HTR-8/SVneo (cell line): ENCODE measurements around the gene OPCML.
"Not testable (repeated sequence)": the region's sequence is repeated elsewhere in the genome, so short reads cannot be mapped to it uniquely, and the experiment has no call there.

Experiments
- DNase-seq: peaks from one replicate; pipeline ENCODE4 v3.0.0; 2011; ENCODE audit warnings: low spot score, mixed read lengths; ENCODE audit not compliant: insufficient read length
- FAIRE-seq: peaks from 2 replicates; lab custom pipeline; 2011; peaks lifted over from hg19 to GRCh38; lab: Jason Lieb, UNC

OPCML gene

DNA sequence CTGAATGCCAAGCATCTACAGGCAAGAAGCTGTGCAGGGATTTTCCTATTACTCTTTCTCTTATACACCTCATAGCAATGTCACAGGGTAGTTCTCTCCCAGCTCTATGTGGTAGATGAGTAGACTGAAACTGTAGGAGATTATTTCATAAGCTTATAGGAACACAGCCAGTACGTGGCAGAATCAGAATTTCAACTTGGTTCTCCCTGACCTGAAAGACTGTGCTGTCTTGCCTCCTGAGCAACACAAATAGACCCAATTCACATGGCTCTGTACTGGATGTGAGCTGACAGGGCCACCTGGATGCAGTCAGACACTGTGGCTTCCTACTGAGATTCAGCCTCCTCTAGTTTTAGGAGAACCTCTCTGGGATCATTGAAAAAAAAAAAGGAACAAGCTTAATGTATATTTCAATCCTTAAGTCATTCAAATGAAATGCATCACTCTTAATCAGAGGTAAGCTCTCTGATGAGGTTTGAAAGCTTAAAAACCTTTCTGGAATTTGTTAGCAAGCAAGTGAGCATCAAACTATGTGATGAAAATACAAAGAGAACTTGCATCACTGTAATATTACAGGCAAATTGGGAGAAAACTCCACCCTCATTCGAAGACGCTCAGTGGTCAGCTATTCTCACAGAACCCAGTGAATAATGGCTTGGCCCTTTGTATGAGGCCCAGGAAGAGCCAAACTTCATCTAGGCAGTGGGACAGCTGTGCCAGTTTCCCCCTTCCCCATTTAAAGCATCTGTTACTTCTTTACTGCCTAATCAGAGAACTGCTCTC, 1122.5 kb downstream of the OPCML start:
- DNase-seq (no peak), FAIRE-seq (no peak)

DNA sequence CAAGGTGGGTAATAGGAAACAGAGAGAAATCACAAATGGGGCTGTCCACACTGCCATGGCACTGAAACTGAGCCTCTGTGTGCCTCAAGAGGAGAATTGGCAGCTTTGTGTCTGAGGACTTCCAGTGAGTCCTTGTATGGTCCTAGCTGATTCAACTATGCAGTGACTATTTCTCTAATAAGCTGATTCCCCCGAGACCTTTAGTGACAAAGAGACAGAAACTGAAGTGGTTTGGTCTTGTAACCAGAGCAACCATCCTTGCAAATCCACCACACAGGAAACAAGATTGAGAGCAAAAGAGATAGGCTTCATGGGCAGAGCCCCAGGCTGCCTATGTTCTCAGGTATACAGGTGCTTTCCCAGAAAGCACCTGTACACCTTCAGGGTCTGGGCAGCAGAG, 1123.4 kb downstream of the OPCML start:
- FAIRE-seq = no peak
- DNase-seq = no peak

DNA sequence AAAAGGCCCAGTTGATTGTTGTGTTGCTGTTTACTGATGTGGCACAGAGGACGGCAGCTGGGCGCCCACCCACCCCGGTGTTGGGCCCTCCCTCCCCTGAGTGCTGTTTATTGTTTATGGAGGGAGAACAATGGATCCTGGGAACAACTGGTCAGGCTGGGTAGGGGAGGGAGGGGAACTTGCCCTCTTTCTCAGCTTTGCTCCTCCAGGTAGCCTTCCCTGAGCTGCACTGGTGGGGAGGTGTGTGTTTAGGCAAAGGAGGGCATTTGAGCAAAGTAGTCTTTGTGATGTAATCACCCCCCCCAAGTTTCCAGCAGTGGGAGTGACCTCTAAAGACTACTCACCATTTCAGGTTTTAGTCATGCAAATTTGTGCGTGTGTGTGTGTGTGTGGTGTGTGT, 1126.6 kb downstream of the OPCML start:
- DNase-seq = no peak
- FAIRE-seq = no peak

DNA sequence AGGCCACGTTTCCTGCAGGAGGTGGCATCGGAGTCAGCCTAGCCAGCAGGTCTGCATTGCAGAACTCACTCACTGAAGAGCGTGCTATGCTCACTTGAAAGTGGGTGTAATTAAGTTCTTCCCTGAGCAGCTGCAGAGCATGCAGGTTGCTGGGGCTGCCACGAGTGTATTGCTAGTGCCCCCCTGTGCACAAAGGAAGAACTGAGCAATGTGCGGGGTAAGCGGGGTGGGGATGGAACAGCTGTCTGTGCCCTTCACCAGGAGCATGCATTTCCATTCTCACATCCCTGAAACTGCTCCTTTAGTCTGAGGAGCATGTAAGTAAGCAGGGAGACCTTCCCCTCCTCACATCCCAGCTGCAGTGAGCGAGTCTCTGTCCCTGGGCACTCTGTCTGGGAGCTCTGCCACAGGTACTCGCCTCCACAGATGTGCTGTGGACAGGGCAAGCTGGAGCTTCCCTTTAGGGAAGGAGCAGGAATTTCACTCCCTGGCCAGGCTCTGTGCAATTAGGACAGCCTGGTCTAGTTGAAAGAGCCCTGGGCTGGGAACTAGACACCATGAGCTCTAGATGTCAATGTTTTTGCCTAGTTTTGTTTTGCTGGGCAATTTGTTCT, 1130.1 kb downstream of the OPCML start:
- no peak for DNase-seq
- FAIRE-seq = no peak

DNA sequence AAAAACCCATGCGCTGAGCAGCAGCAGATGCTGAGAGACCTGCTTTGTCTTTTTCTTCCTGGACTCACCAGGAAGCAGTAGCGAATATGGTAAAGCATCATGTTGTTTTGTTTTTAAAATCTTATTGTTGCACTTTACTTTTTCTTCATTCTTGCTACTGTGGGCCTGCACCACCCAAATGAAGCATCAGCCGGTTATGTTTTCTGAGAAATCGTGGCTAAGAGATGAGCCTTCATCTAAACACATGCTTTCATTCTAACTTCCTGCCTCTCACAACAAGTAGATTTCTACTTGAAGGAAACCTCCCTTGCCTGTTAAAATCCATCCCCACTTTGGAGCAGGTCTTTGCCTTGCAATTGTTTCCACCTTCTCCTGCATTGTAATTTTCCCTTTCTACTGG, 1136.0 kb downstream of the OPCML start:
- DNase-seq (no peak), FAIRE-seq (no peak)

DNA sequence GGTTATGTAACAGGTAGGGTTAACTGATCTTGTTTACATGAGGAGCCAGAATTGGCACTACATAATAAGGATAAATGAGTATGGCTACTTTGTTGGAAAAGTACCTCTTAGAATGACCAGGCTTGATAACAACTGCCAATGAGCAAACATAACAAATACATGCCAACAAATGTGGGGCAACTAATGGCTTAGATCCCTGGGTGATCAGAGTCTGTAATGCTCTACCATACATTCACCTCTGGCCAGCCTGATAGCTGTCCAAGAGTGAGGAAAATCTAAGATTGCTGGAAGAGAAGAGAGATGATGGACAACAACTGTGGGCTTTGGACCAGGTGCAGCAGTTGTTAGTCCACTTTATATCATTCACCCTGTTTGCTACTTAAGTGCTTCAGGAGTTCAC, 1136.9 kb downstream of the OPCML start:
- no peak for DNase-seq
- no peak for FAIRE-seq

DNA sequence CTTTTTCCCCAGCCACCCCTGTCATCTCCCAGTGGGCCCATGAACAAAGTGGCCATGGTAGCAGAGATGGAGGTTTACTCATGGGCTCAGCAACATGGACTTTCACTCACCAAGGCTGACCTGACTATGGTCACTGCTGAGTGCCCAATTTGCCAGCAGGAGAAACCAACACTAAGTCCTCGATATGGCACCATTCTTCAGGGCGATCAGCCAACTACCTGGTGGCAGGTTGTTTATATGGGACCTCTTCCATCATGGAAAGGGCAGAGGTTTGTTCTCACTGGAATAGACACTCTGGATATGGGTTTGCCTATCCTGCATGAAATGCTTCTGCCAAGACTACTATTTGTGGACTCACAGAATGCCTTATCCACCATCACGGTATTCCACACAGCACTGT, 1152.8 kb downstream of the OPCML start:
- DNase-seq (no peak), FAIRE-seq (no peak)

DNA sequence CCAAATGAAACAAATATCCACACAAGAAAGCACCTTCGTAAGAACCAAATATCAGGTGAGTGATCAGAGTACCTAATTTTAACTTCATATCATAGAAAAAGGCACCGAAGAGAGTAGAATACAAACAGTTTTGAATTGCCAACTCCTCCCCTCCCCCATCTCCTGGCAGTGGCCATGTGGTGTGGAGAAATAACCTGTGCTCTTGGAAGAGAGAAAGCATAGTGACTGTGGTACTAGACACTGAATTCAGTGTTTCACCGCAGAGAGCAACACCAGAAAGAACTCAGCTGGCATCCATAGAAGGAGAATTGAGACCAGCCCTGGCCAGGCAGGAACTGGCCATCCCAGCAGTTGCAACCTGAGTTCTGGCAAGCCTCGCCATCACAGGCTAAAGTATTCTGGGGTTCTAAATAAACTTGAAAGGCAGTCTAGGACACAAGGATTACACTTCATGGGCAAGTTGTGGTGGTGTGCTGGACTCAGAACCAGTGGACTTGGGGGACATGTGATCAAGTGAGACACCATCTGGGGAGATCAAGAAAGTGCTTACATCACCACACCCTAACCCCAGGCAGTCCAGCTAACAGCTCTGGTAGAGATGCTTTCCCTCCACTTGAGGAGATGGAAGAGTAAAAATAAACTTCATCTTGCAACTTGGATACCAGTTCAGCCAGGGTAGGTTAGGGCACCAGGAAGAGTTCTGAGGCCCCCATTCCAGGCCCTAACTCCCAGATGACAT, 1158.7 kb downstream of the OPCML start:
- no peak for DNase-seq
- no peak for FAIRE-seq

DNA sequence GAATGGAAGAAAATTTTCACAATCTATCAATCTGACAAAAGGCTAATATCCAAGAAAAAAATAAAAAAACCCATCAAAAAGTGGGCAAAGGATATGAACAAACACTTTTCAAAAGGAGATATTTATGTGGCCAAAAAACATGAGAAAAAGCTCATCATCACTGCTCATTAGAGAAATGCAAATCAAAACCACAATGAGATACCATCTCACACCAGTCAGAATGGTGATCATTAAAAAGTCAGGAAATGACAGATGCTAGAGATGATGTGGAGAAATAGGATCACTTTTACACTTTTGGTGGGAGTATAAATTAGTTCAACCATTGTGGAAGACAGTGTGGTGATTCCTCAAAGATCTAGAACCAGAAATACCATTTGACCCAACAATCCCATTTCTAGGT, 1162.2 kb downstream of the OPCML start:
- not testable (repeated sequence) for DNase-seq

DNA sequence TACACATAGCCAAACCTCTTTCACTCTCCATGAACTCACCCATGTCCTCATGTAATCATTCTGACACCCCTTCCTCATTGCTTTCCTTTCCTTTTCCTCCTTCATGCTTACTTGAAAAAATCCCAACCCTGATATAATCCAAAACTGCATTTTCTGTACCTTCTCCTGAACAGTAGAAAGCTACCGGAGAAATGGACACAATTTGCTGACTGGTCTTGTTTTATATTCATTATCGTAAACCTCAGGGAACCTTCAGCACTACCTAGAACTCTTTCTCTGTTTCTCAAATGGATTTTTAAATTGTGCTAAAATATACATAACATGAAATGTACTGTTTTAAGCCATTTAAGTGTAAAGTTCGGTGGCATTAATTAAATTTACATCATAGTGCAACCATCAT, 1165.0 kb downstream of the OPCML start:
- FAIRE-seq = no peak

More for the DNA sequence above, 1162.2 kb downstream of the OPCML start:
- not testable (repeated sequence) for FAIRE-seq

DNA sequence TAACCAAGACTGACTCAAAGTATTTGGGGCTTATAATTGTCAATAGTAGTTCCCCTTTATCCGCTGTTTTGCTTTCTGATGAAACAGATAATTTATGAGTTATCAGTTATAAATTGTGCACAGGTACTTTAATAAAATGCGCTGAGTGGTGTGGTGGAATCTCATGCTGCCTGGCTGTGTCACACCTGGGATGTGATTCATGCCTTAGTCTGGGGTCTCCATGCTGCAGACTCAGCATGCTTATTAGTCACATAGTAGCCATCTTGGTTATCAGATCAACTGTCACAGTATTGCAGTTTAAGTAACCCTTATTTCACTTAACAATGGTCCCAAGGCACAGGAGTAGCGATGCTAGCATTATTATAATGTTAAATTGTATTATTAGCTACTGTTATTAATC, 1166.7 kb downstream of the OPCML start:
- FAIRE-seq (no peak), DNase-seq (no peak)

More for the DNA sequence above, 1165.0 kb downstream of the OPCML start:
- DNase-seq = no peak
